H1 (cell line): ENCODE results near the gene XPNPEP2. TPM values are rescaled to one million over a fixed set of nuclear protein-coding genes. Genes with fewer than 3 reads are reported as not detected.

ENCODE experiments used
- CTCF ChIA-PET: fragments of 300-600 bp; sonication (Branson Sonifier 250); formaldehyde crosslinking; loops from one replicate; lab custom pipeline; 2021; ENCODE audit not compliant: partially characterized antibody; lab: Charles Lee
- POLR2A ChIA-PET: fragments of 300-600 bp; sonication (Branson Sonifier 250); formaldehyde crosslinking; loops from one replicate; lab custom pipeline; 2021; ENCODE audit warnings: inconsistent platforms; ENCODE audit not compliant: partially characterized antibody; lab: Charles Lee
- DNase-seq, 2 experiments: peaks; one replicate each; pipeline versions ENCODE4 v3.0.0 to v3.0.0-alpha.2; 2010 to 2022; ENCODE audit warnings: low spot score in 2 of 2, low read depth in 1 of 2, mixed read lengths in 1 of 2
- FAIRE-seq: peaks from 2 replicates; lab custom pipeline; 2011; peaks lifted over from hg19 to GRCh38; lab: Jason Lieb, UNC
- H2AFZ ChIP-seq: 2 replicates; pipeline ENCODE4 v1.8.1; 2012; ENCODE audit warnings: low read length, inconsistent platforms
- H2AK5ac ChIP-seq: 2 replicates; pipeline ENCODE4 v1.6.1; 2013; ENCODE audit warnings: low read depth, low read length
- H2BK120ac ChIP-seq: replicated peaks from 2 replicates; pipeline ENCODE3; 2013; ENCODE audit warnings: low read depth, low read length, inconsistent platforms
- H2BK12ac ChIP-seq: 2 replicates; pipeline ENCODE4 v1.6.1; 2013; ENCODE audit warnings: low read depth, low read length
- H2BK15ac ChIP-seq: 2 replicates; pipeline ENCODE4 v1.6.1; 2013; ENCODE audit warnings: low read length
- H2BK20ac ChIP-seq: 2 replicates; pipeline ENCODE4 v1.6.1; 2013; ENCODE audit warnings: low read length
- H2BK5ac ChIP-seq: 2 replicates; pipeline ENCODE4 v1.6.1; 2013; ENCODE audit warnings: low read depth, low read length
- H3K14ac ChIP-seq: 2 replicates; pipeline ENCODE4 v1.6.1; 2013; ENCODE audit warnings: inconsistent platforms; ENCODE audit not compliant: insufficient read length
- H3K18ac ChIP-seq: 2 replicates; pipeline ENCODE4 v1.6.1; 2013; ENCODE audit warnings: low read length; ENCODE audit errors: extremely low read depth
- H3K23ac ChIP-seq: 2 replicates; pipeline ENCODE4 v1.6.1; 2013; ENCODE audit warnings: inconsistent platforms; ENCODE audit not compliant: insufficient read length
- H3K23me2 ChIP-seq: 2 replicates; pipeline ENCODE4 v1.6.1; 2013; ENCODE audit warnings: low read depth, low read length
- H3K27ac ChIP-seq: 2 replicates; pipeline ENCODE4 v1.6.1; 2011; ENCODE audit warnings: low read depth, low read length, inconsistent platforms
- H3K27me3 ChIP-seq, 4 experiments: replicated peaks in 1 of 4; 1 replicate in 1 of 4; 2 replicates in 3 of 4; pipeline versions ENCODE4 v1.6.1 to v1.8.1; 2011 to 2013; ENCODE audit warnings: low read length in 3 of 4, mild to moderate bottlenecking in 3 of 4, inconsistent platforms in 2 of 4, mixed read lengths in 2 of 4, moderate library complexity in 1 of 4; ENCODE audit not compliant: control insufficient read depth in 3 of 4, insufficient read depth in 3 of 4; ENCODE audit errors: extremely low read depth in 1 of 4
- H3K36me3 ChIP-seq, 4 experiments: 2 replicates each; pipeline versions ENCODE4 v1.6.1 to v1.8.1; 2011 to 2013; ENCODE audit warnings: mild to moderate bottlenecking in 4 of 4, low read length in 3 of 4, moderate library complexity in 2 of 4, control low read depth in 1 of 4, inconsistent platforms in 1 of 4; ENCODE audit not compliant: insufficient read depth in 4 of 4, control insufficient read depth in 2 of 4
- H3K4ac ChIP-seq: replicated peaks from 2 replicates; pipeline ENCODE3; 2013; ENCODE audit warnings: low read length, low read depth, mixed read lengths, inconsistent platforms; ENCODE audit not compliant: insufficient read length
- H3K4me1 ChIP-seq, 4 experiments: replicated peaks in 1 of 4; 1 replicate in 1 of 4; 2 replicates in 3 of 4; pipeline versions ENCODE4 v1.6.1 to v1.8.1; 2011 to 2013; ENCODE audit warnings: low read length in 3 of 4, inconsistent platforms in 2 of 4, mixed read lengths in 1 of 4; ENCODE audit not compliant: insufficient read depth in 4 of 4, control insufficient read depth in 3 of 4
- H3K4me2 ChIP-seq, 2 experiments: 2 replicates each; pipeline versions ENCODE4 v1.6.1 to v1.8.1; 2011 to 2013; ENCODE audit warnings: low read depth in 2 of 2, low read length in 2 of 2, control low read depth in 1 of 2, inconsistent platforms in 1 of 2, mild to moderate bottlenecking in 1 of 2; ENCODE audit not compliant: insufficient read depth in 1 of 2
- H3K4me3 ChIP-seq, 4 experiments: fragments of 200-600, 300-600 bp in 1 of 4; sonication (generic), shearing (Covaris generic), sonication (Bioruptor Twin) in 1 of 4; 2 replicates each; pipeline versions ENCODE4 v1.5.1 to v1.8.1; 2011 to 2016; ENCODE audit warnings: low read length in 4 of 4, low read depth in 3 of 4, control low read depth in 2 of 4, inconsistent platforms in 2 of 4, mild to moderate bottlenecking in 2 of 4, mixed read lengths in 1 of 4, moderate library complexity in 1 of 4; ENCODE audit not compliant: insufficient read depth in 2 of 4; ENCODE audit errors: extremely low read depth in 1 of 4
- H3K56ac ChIP-seq: replicated peaks from 2 replicates; pipeline ENCODE3; 2013; ENCODE audit warnings: low read depth, mild to moderate bottlenecking, mixed read lengths, low read length, inconsistent platforms; ENCODE audit not compliant: insufficient read length
- H3K79me1 ChIP-seq: 2 replicates; pipeline ENCODE4 v1.6.1; 2013; ENCODE audit warnings: low read depth, low read length, control low read depth
- H3K79me2 ChIP-seq, 2 experiments: 2 replicates each; pipeline versions ENCODE4 v1.6.1 to v1.8.1; 2012 to 2013; ENCODE audit warnings: low read length in 2 of 2, mild to moderate bottlenecking in 2 of 2, inconsistent platforms in 1 of 2; ENCODE audit not compliant: insufficient read depth in 2 of 2, control insufficient read depth in 1 of 2
- H3K9ac ChIP-seq, 4 experiments: replicated peaks in 1 of 4; 1 replicate in 1 of 4; 2 replicates in 3 of 4; pipeline versions ENCODE4 v1.6.1 to v1.8.1; 2011 to 2013; ENCODE audit warnings: low read depth in 3 of 4, low read length in 3 of 4, control low read depth in 2 of 4, mild to moderate bottlenecking in 2 of 4, moderate library complexity in 2 of 4, inconsistent platforms in 1 of 4; ENCODE audit errors: extremely low read depth in 1 of 4
- H3K9me3 ChIP-seq, 2 experiments: 2 replicates each; pipeline versions ENCODE4 v1.6.1 to v1.8.1; 2012 to 2013; ENCODE audit warnings: mild to moderate bottlenecking in 2 of 2, moderate library complexity in 2 of 2, control low read depth in 1 of 2, inconsistent platforms in 1 of 2, low read depth in 1 of 2, low read length in 1 of 2, mixed read lengths in 1 of 2; ENCODE audit not compliant: insufficient read depth in 2 of 2
- H4K20me1 ChIP-seq, 2 experiments: replicated peaks in 1 of 2; 2 replicates each; pipeline versions ENCODE3 to v1.8.1; 2011 to 2013; ENCODE audit warnings: inconsistent platforms in 2 of 2, low read length in 2 of 2, mild to moderate bottlenecking in 1 of 2; ENCODE audit not compliant: insufficient read depth in 2 of 2, control insufficient read depth in 1 of 2
- H4K5ac ChIP-seq: 2 replicates; pipeline ENCODE4 v1.6.1; 2013; ENCODE audit warnings: low read length, low read depth, mixed read lengths, inconsistent platforms; ENCODE audit not compliant: insufficient read length
- H4K8ac ChIP-seq: 2 replicates; pipeline ENCODE4 v1.8.0; 2013; ENCODE audit warnings: mild to moderate bottlenecking, moderate library complexity, low read length, inconsistent platforms; ENCODE audit not compliant: insufficient read depth; ENCODE audit errors: extremely low read depth
- H4K91ac ChIP-seq: replicated peaks from 2 replicates; pipeline ENCODE3; 2013; ENCODE audit warnings: low read length, mixed read lengths, inconsistent platforms; ENCODE audit not compliant: insufficient read length
- ASH2L ChIP-seq: fragments of 200-600, 300-600 bp; sonication (generic); IDR thresholded peaks from one replicate; pipeline ENCODE4 v1.7.1; 2017; ENCODE audit warnings: low read length
- RXRA ChIP-seq: IDR thresholded peaks from 2 replicates; pipeline ENCODE4 v1.6.1; 2011; ENCODE audit warnings: low read depth, mild to moderate bottlenecking, low read length, moderate library complexity; ENCODE audit not compliant: insufficient read depth
- SUZ12 ChIP-seq: fragments of 200-600 bp; sonication (generic); IDR thresholded peaks from 2 replicates; pipeline ENCODE4 v1.6.1; 2012; ENCODE audit warnings: mild to moderate bottlenecking, inconsistent platforms, low read length, moderate library complexity, mixed read lengths
- WGBS, 2 experiments: shearing (Covaris generic) in 1 of 2; methylation state at CpG; one replicate each; pipeline versions ENCODE4 v1.1.6 to v1.1.7; 2013 to 2015; ENCODE audit warnings: low lambda C conversion rate in 2 of 2, mixed read lengths in 2 of 2, inconsistent platforms in 1 of 2, low coverage in 1 of 2, missing lambda C conversion rate in 1 of 2; ENCODE audit not compliant: insufficient replicate concordance in 2 of 2, insufficient coverage in 1 of 2, insufficient read length in 1 of 2; ENCODE audit errors: extremely low coverage in 1 of 2, missing lambda C conversion rate in 1 of 2; 5-methylcytosine and 5-hydroxymethylcytosine counted together
- polyA plus RNA-seq, 7 experiments: library from polyadenylated mRNA; depleted of rRNA in 3 of 7; stranded (reverse) in 5 of 7; unstranded in 2 of 7; fragments of >200 nt in 5 of 7; fragments of 200-250 nt in 2 of 7; gene quantifications; 1 replicate in 5 of 7; 2 replicates in 1 of 7; 4 replicates in 1 of 7; pipeline versions ENCODE4 v1.2.1 to v1.2.3, GENCODE V29; 2011 to 2013; ENCODE audit warnings: missing spikeins in 2 of 7, mixed read lengths in 2 of 7
- total RNA-seq: library from RNA; stranded (reverse); fragmentation: NEBNext Ultra II Directional; extraction: Animal tissue kit (Norgen Biotek cat#: 25700); gene quantifications from 2 replicates; pipeline ENCODE4 v1.2.1, GENCODE V29; 2021
- TF ChIP-seq, protein P1 (sequence below): IDR thresholded peaks from 2 replicates; pipeline ENCODE4 v1.6.1; 2011; ENCODE audit warnings: low read length, improper control_type of control experiment

Gene XPNPEP2
- total and polyA plus RNA-seq, 2 of the 8 experiments (the other 6 are each of a cell fraction or from before 2014, with no cell fraction given): 0.27 TPM; not detected in 1

DNA sequence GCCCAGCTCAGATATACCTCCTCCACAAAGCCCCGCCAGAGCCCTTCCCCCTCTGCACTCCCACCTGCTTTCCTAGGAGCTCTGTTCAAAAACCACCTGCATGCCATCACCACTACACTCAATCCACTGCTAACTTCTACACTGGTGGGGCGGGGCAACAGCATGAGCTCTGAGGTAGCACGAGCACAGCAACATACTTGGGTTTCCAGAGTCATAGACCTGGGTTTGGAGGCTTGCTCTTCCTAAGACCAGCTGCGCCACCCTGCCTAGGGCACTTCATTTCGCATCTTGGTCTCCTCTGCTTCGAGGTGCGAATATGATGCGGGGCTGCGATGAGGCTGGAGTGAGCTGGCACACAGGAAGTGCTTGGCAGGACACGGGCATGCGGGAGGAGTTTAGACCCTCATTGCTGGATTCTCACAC is 44.5 kb downstream of the XPNPEP2 start:
- Histone ChIP-seq H3K79me1 (no peaks in the 10 kb centered on the region), H3K4ac (no peak overlapping the region), H4K20me1 (no peaks in the 10 kb centered on the region), H3K4me3 (no peak overlapping the region), H2AK5ac (no peak overlapping the region), H3K27ac (no peak overlapping the region), H3K27me3 (no peaks in the 10 kb centered on the region), H2AFZ (no peak overlapping the region), H3K23me2 (no peaks in the 10 kb centered on the region), H3K9me3 (no peaks in the 10 kb centered on the region), H2BK12ac (no peak overlapping the region), H2BK120ac (no peak overlapping the region), H3K14ac (no peak overlapping the region), H4K5ac (no peak overlapping the region), H3K79me2 (no peaks in the 10 kb centered on the region), H3K9ac (no peak overlapping the region), H2BK15ac (no peak overlapping the region), H3K36me3 (no peaks in the 10 kb centered on the region), H3K56ac (no peak overlapping the region), H2BK5ac (no peak overlapping the region), H3K23ac (no peak overlapping the region), H3K18ac (no peak overlapping the region), H4K8ac (no peak overlapping the region), H4K91ac (no peak overlapping the region), H3K4me2 (no peak overlapping the region), H3K4me1 (no peaks in the 10 kb centered on the region), H2BK20ac (no peak overlapping the region)
- CTCF ChIA-PET: interaction anchor here (0.7 to 1.3 kb wide), 5 partner anchors 27 to 143 kb away, joined by 3 to 4 read pairs (median 3); no protein-coding TSS in a partner anchor
- 87% methylated on average over 8 of the region's 11 CpGs; no CpG with 5 or more reads in 1 of the 2 experiments for WGBS, 2 experiments
- FAIRE-seq (no peak), DNase-seq (no peak)
- TF ChIP-seq, protein P1, sequence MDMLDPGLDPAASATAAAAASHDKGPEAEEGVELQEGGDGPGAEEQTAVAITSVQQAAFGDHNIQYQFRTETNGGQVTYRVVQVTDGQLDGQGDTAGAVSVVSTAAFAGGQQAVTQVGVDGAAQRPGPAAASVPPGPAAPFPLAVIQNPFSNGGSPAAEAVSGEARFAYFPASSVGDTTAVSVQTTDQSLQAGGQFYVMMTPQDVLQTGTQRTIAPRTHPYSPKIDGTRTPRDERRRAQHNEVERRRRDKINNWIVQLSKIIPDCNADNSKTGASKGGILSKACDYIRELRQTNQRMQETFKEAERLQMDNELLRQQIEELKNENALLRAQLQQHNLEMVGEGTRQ: no peak
- TF ChIP-seq RXRA (no peak), ASH2L (no peak), SUZ12 (no peak)
- POLR2A ChIA-PET: no interaction called here
